DOHH2 (cell line): ENCODE measurements around the gene GNG4.

Experiments used
- CTCF ChIP-seq: fragments of 200-600 bp; sonication (generic); IDR thresholded peaks from one replicate; pipeline ENCODE4 v1.5.1; 2014; ENCODE audit warnings: antibody characterized with exemption, mild to moderate bottlenecking, low read depth, low read length; ENCODE audit not compliant: poor library complexity, severe bottlenecking
- EZH2phosphoT487 ChIP-seq: fragments of 200-600 bp; sonication (generic); IDR thresholded peaks from 2 replicates; pipeline ENCODE4 v1.6.1; 2017; ENCODE audit warnings: borderline replicate concordance, mild to moderate bottlenecking, antibody characterized with exemption, low read length, moderate library complexity, mixed read lengths

GRCh38 chr1:235651170-235651806, 1.7 kb upstream of the GNG4 start:
- TF ChIP-seq CTCF: no peak
- no peak for TF ChIP-seq EZH2phosphoT487
